ENCODE results near the gene MTPN.

GRCh38 chr7:135956393-135956792 lies 20.8 kb downstream of the MTPN start:
- TF ChIP-seq CTCF (conservative IDR thresholded peaks at IDR 0.05; ENCODE audit: low read depth, low read length): no peak
- no peak for TF ChIP-seq EZH2 (IDR thresholded peaks at IDR 0.05; ENCODE audit: borderline replicate concordance, low read depth, low read length, poor library complexity, severe bottlenecking)

Measured in A673 (cell line).